ENCODE results near the gene DMRTB1. TPM values are rescaled to one million over a fixed set of nuclear protein-coding genes. Genes with fewer than 3 reads are reported as not detected.

Gene DMRTB1
- total RNA-seq, 1 donor from 2014 or later, result not detected

GRCh38 chr1:53514436-53514835 lies 55.2 kb downstream of the DMRTB1 start:
- no peaks in the 10 kb centered on the region for H3K9me3 ChIP-seq (ENCODE audit: control insufficient read depth in 3 of 3, low read length in 3 of 3)

DNA sequence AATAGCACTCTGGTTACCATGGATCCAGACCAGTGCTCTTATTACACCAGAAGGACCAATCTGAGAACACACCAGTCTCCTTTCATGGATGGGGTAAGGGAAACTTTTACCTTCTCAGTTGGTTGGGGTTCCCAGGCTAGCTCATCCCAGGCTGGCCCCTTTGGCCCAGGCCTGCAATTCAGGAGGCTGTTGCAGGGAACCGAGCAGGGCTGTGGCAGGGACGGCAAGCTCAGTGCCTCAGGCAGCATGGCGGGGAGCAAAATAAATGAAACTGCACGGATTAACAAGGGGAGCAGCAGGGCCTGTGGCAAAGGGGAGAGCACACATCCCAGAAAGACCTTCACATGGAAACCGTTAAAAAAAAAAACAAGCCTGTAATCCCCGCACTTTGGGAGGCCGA lies 57.0 kb downstream of the DMRTB1 start:
- Histone ChIP-seq H3K9ac (ENCODE audit: low read depth in 1 of 3, low read length in 3 of 3) (no peak overlapping the region), H3K9me3 (ENCODE audit: control insufficient read depth in 3 of 3, low read length in 3 of 3) (no peaks in the 10 kb centered on the region), H3K27me3 (ENCODE audit: control insufficient read depth in 3 of 3, insufficient read depth in 3 of 3, low read length in 3 of 3) (no peaks in the 10 kb centered on the region), H3K4me3 (ENCODE audit: low read length in 3 of 3) (no peak overlapping the region), H3K27ac (ENCODE audit: low read depth, low read length) (no peak overlapping the region), H3K36me3 (ENCODE audit: control insufficient read depth in 3 of 3, insufficient read depth in 3 of 3, low read length in 3 of 3) (no peaks in the 10 kb centered on the region), H3K4me1 (ENCODE audit: control insufficient read depth in 3 of 3, insufficient read depth in 3 of 3, low read length in 3 of 3) (peaks cover 8 to 17% (median 14%) of the 10 kb centered on the region in 3 donors)

More at GRCh38 chr1:53514436-53514835, 55.2 kb downstream of the DMRTB1 start:
- Histone ChIP-seq H3K4me1 (ENCODE audit: control insufficient read depth in 3 of 3, insufficient read depth in 3 of 3, low read length in 3 of 3) (peaks cover 2 to 9% (median 2%) of the 10 kb centered on the region in 3 donors), H3K9ac (ENCODE audit: low read depth in 1 of 3, low read length in 3 of 3) (no peak overlapping the region), H3K4me3 (ENCODE audit: low read length in 3 of 3) (no peak overlapping the region), H3K27me3 (ENCODE audit: control insufficient read depth in 3 of 3, insufficient read depth in 3 of 3, low read length in 3 of 3) (no peaks in the 10 kb centered on the region), H3K36me3 (ENCODE audit: control insufficient read depth in 3 of 3, insufficient read depth in 3 of 3, low read length in 3 of 3) (no peaks in the 10 kb centered on the region), H3K27ac (ENCODE audit: low read depth, low read length) (no peak overlapping the region)

Other genes with a start within 250 kb of the DMRTB1 start
- gene CZIB, start 238.8 kb upstream of the DMRTB1 start, total RNA-seq, result 38.1 TPM
- gene MAGOH, start 220.9 kb upstream of the DMRTB1 start, total RNA-seq, result 33.4 TPM
- gene LRP8, start 131.3 kb upstream of the DMRTB1 start, total RNA-seq, result 1.6 TPM